H1 (cell line): ENCODE measurements around the gene TTC8. TPM values are rescaled to one million over a fixed set of nuclear protein-coding genes. Genes with fewer than 3 reads are reported as not detected.

Experiments
- CTCF ChIA-PET: fragments of 300-600 bp; sonication (Branson Sonifier 250); formaldehyde crosslinking; loops from one replicate; lab custom pipeline; 2021; ENCODE audit not compliant: partially characterized antibody; lab: Charles Lee
- POLR2A ChIA-PET: fragments of 300-600 bp; sonication (Branson Sonifier 250); formaldehyde crosslinking; loops from one replicate; lab custom pipeline; 2021; ENCODE audit warnings: inconsistent platforms; ENCODE audit not compliant: partially characterized antibody; lab: Charles Lee
- DNase-seq, 2 experiments: peaks; one replicate each; pipeline versions ENCODE4 v3.0.0 to v3.0.0-alpha.2; 2010 to 2022; ENCODE audit warnings: low spot score in 2 of 2, low read depth in 1 of 2, mixed read lengths in 1 of 2
- FAIRE-seq: peaks from 2 replicates; lab custom pipeline; 2011; peaks lifted over from hg19 to GRCh38; lab: Jason Lieb, UNC
- H2AFZ ChIP-seq: 2 replicates; pipeline ENCODE4 v1.8.1; 2012; ENCODE audit warnings: low read length, inconsistent platforms
- H2AK5ac ChIP-seq: 2 replicates; pipeline ENCODE4 v1.6.1; 2013; ENCODE audit warnings: low read depth, low read length
- H2BK120ac ChIP-seq: replicated peaks from 2 replicates; pipeline ENCODE3; 2013; ENCODE audit warnings: low read depth, low read length, inconsistent platforms
- H2BK12ac ChIP-seq: 2 replicates; pipeline ENCODE4 v1.6.1; 2013; ENCODE audit warnings: low read depth, low read length
- H2BK15ac ChIP-seq: 2 replicates; pipeline ENCODE4 v1.6.1; 2013; ENCODE audit warnings: low read length
- H2BK20ac ChIP-seq: 2 replicates; pipeline ENCODE4 v1.6.1; 2013; ENCODE audit warnings: low read length
- H2BK5ac ChIP-seq: 2 replicates; pipeline ENCODE4 v1.6.1; 2013; ENCODE audit warnings: low read depth, low read length
- H3K14ac ChIP-seq: 2 replicates; pipeline ENCODE4 v1.6.1; 2013; ENCODE audit warnings: inconsistent platforms; ENCODE audit not compliant: insufficient read length
- H3K18ac ChIP-seq: 2 replicates; pipeline ENCODE4 v1.6.1; 2013; ENCODE audit warnings: low read length; ENCODE audit errors: extremely low read depth
- H3K23ac ChIP-seq: 2 replicates; pipeline ENCODE4 v1.6.1; 2013; ENCODE audit warnings: inconsistent platforms; ENCODE audit not compliant: insufficient read length
- H3K23me2 ChIP-seq: 2 replicates; pipeline ENCODE4 v1.6.1; 2013; ENCODE audit warnings: low read depth, low read length
- H3K27ac ChIP-seq: 2 replicates; pipeline ENCODE4 v1.6.1; 2011; ENCODE audit warnings: low read depth, low read length, inconsistent platforms
- H3K27me3 ChIP-seq, 4 experiments: replicated peaks in 1 of 4; 1 replicate in 1 of 4; 2 replicates in 3 of 4; pipeline versions ENCODE4 v1.6.1 to v1.8.1; 2011 to 2013; ENCODE audit warnings: low read length in 3 of 4, mild to moderate bottlenecking in 3 of 4, inconsistent platforms in 2 of 4, mixed read lengths in 2 of 4, moderate library complexity in 1 of 4; ENCODE audit not compliant: control insufficient read depth in 3 of 4, insufficient read depth in 3 of 4; ENCODE audit errors: extremely low read depth in 1 of 4
- H3K36me3 ChIP-seq, 4 experiments: 2 replicates each; pipeline versions ENCODE4 v1.6.1 to v1.8.1; 2011 to 2013; ENCODE audit warnings: mild to moderate bottlenecking in 4 of 4, low read length in 3 of 4, moderate library complexity in 2 of 4, control low read depth in 1 of 4, inconsistent platforms in 1 of 4; ENCODE audit not compliant: insufficient read depth in 4 of 4, control insufficient read depth in 2 of 4
- H3K4ac ChIP-seq: replicated peaks from 2 replicates; pipeline ENCODE3; 2013; ENCODE audit warnings: low read length, low read depth, mixed read lengths, inconsistent platforms; ENCODE audit not compliant: insufficient read length
- H3K4me1 ChIP-seq, 4 experiments: replicated peaks in 1 of 4; 1 replicate in 1 of 4; 2 replicates in 3 of 4; pipeline versions ENCODE4 v1.6.1 to v1.8.1; 2011 to 2013; ENCODE audit warnings: low read length in 3 of 4, inconsistent platforms in 2 of 4, mixed read lengths in 1 of 4; ENCODE audit not compliant: insufficient read depth in 4 of 4, control insufficient read depth in 3 of 4
- H3K4me2 ChIP-seq, 2 experiments: 2 replicates each; pipeline versions ENCODE4 v1.6.1 to v1.8.1; 2011 to 2013; ENCODE audit warnings: low read depth in 2 of 2, low read length in 2 of 2, control low read depth in 1 of 2, inconsistent platforms in 1 of 2, mild to moderate bottlenecking in 1 of 2; ENCODE audit not compliant: insufficient read depth in 1 of 2
- H3K4me3 ChIP-seq, 4 experiments: fragments of 200-600, 300-600 bp in 1 of 4; sonication (generic), shearing (Covaris generic), sonication (Bioruptor Twin) in 1 of 4; 2 replicates each; pipeline versions ENCODE4 v1.5.1 to v1.8.1; 2011 to 2016; ENCODE audit warnings: low read length in 4 of 4, low read depth in 3 of 4, control low read depth in 2 of 4, inconsistent platforms in 2 of 4, mild to moderate bottlenecking in 2 of 4, mixed read lengths in 1 of 4, moderate library complexity in 1 of 4; ENCODE audit not compliant: insufficient read depth in 2 of 4; ENCODE audit errors: extremely low read depth in 1 of 4
- H3K56ac ChIP-seq: replicated peaks from 2 replicates; pipeline ENCODE3; 2013; ENCODE audit warnings: low read depth, mild to moderate bottlenecking, mixed read lengths, low read length, inconsistent platforms; ENCODE audit not compliant: insufficient read length
- H3K79me1 ChIP-seq: 2 replicates; pipeline ENCODE4 v1.6.1; 2013; ENCODE audit warnings: low read depth, low read length, control low read depth
- H3K79me2 ChIP-seq, 2 experiments: 2 replicates each; pipeline versions ENCODE4 v1.6.1 to v1.8.1; 2012 to 2013; ENCODE audit warnings: low read length in 2 of 2, mild to moderate bottlenecking in 2 of 2, inconsistent platforms in 1 of 2; ENCODE audit not compliant: insufficient read depth in 2 of 2, control insufficient read depth in 1 of 2
- H3K9ac ChIP-seq, 4 experiments: replicated peaks in 1 of 4; 1 replicate in 1 of 4; 2 replicates in 3 of 4; pipeline versions ENCODE4 v1.6.1 to v1.8.1; 2011 to 2013; ENCODE audit warnings: low read depth in 3 of 4, low read length in 3 of 4, control low read depth in 2 of 4, mild to moderate bottlenecking in 2 of 4, moderate library complexity in 2 of 4, inconsistent platforms in 1 of 4; ENCODE audit errors: extremely low read depth in 1 of 4
- H3K9me3 ChIP-seq, 2 experiments: 2 replicates each; pipeline versions ENCODE4 v1.6.1 to v1.8.1; 2012 to 2013; ENCODE audit warnings: mild to moderate bottlenecking in 2 of 2, moderate library complexity in 2 of 2, control low read depth in 1 of 2, inconsistent platforms in 1 of 2, low read depth in 1 of 2, low read length in 1 of 2, mixed read lengths in 1 of 2; ENCODE audit not compliant: insufficient read depth in 2 of 2
- H4K20me1 ChIP-seq, 2 experiments: replicated peaks in 1 of 2; 2 replicates each; pipeline versions ENCODE3 to v1.8.1; 2011 to 2013; ENCODE audit warnings: inconsistent platforms in 2 of 2, low read length in 2 of 2, mild to moderate bottlenecking in 1 of 2; ENCODE audit not compliant: insufficient read depth in 2 of 2, control insufficient read depth in 1 of 2
- H4K5ac ChIP-seq: 2 replicates; pipeline ENCODE4 v1.6.1; 2013; ENCODE audit warnings: low read length, low read depth, mixed read lengths, inconsistent platforms; ENCODE audit not compliant: insufficient read length
- H4K8ac ChIP-seq: 2 replicates; pipeline ENCODE4 v1.8.0; 2013; ENCODE audit warnings: mild to moderate bottlenecking, moderate library complexity, low read length, inconsistent platforms; ENCODE audit not compliant: insufficient read depth; ENCODE audit errors: extremely low read depth
- H4K91ac ChIP-seq: replicated peaks from 2 replicates; pipeline ENCODE3; 2013; ENCODE audit warnings: low read length, mixed read lengths, inconsistent platforms; ENCODE audit not compliant: insufficient read length
- BACH1 ChIP-seq: IDR thresholded peaks from 2 replicates; pipeline ENCODE4 v1.6.1; 2012; ENCODE audit warnings: low read length, improper control_type of control experiment
- CTBP2 ChIP-seq: IDR thresholded peaks from 2 replicates; pipeline ENCODE4 v1.7.0; 2011; ENCODE audit warnings: borderline replicate concordance, mild to moderate bottlenecking, moderate library complexity, mixed read lengths, low read length; ENCODE audit not compliant: insufficient read depth, insufficient read length
- KDM5A ChIP-seq: fragments of 200-600 bp; IDR thresholded peaks from 2 replicates; pipeline ENCODE4 v1.7.1; 2012; ENCODE audit warnings: mild to moderate bottlenecking, low read length, inconsistent platforms, mixed read lengths
- MAX ChIP-seq: IDR thresholded peaks from 2 replicates; pipeline ENCODE4 v1.6.1; 2012; ENCODE audit warnings: inconsistent platforms
- POLR2A ChIP-seq, 2 experiments: IDR thresholded peaks; 1 replicate in 1 of 2; 2 replicates in 1 of 2; pipeline ENCODE4 v1.6.1; 2011; ENCODE audit warnings: low read depth in 2 of 2, low read length in 2 of 2, mild to moderate bottlenecking in 2 of 2; ENCODE audit errors: control extremely low read depth in 1 of 2
- SIRT6 ChIP-seq: IDR thresholded peaks from one replicate; pipeline ENCODE4 v1.7.1; 2012; ENCODE audit warnings: low read length, inconsistent platforms
- SRF ChIP-seq: IDR thresholded peaks from 2 replicates; pipeline ENCODE4 v1.6.1; 2011; ENCODE audit warnings: mild to moderate bottlenecking, low read depth, low read length, moderate library complexity
- WGBS, 2 experiments: shearing (Covaris generic) in 1 of 2; methylation state at CpG; one replicate each; pipeline versions ENCODE4 v1.1.6 to v1.1.7; 2013 to 2015; ENCODE audit warnings: low lambda C conversion rate in 2 of 2, mixed read lengths in 2 of 2, inconsistent platforms in 1 of 2, low coverage in 1 of 2, missing lambda C conversion rate in 1 of 2; ENCODE audit not compliant: insufficient replicate concordance in 2 of 2, insufficient coverage in 1 of 2, insufficient read length in 1 of 2; ENCODE audit errors: extremely low coverage in 1 of 2, missing lambda C conversion rate in 1 of 2; 5-methylcytosine and 5-hydroxymethylcytosine counted together
- polyA plus RNA-seq, 7 experiments: library from polyadenylated mRNA; depleted of rRNA in 3 of 7; stranded (reverse) in 5 of 7; unstranded in 2 of 7; fragments of >200 nt in 5 of 7; fragments of 200-250 nt in 2 of 7; gene quantifications; 1 replicate in 5 of 7; 2 replicates in 1 of 7; 4 replicates in 1 of 7; pipeline versions ENCODE4 v1.2.1 to v1.2.3, GENCODE V29; 2011 to 2013; ENCODE audit warnings: missing spikeins in 2 of 7, mixed read lengths in 2 of 7
- total RNA-seq: library from RNA; stranded (reverse); fragmentation: NEBNext Ultra II Directional; extraction: Animal tissue kit (Norgen Biotek cat#: 25700); gene quantifications from 2 replicates; pipeline ENCODE4 v1.2.1, GENCODE V29; 2021

TTC8 gene
- total and polyA plus RNA-seq, 2 of the 8 experiments (the other 6 are each of a cell fraction or from before 2014, with no cell fraction given) = 13.1 to 13.5 TPM

GRCh38 chr14:88848571-88848970, 24.1 kb downstream of the TTC8 start:
- no peak overlapping the region for H3K27ac ChIP-seq
- peaks cover 0 to 5% (median 0%) of the 10 kb centered on the region in 4 experiments; a peak in 1 of 7 replicates for H3K4me1 ChIP-seq
- H4K20me1 ChIP-seq = no peaks in the 10 kb centered on the region
- no peak overlapping the region for H2BK12ac ChIP-seq
- no peak overlapping the region for H2BK5ac ChIP-seq
- H3K27me3 ChIP-seq = no peaks in the 10 kb centered on the region
- H3K79me2 ChIP-seq = no peaks in the 10 kb centered on the region
- H3K9me3 ChIP-seq = no peaks in the 10 kb centered on the region
- no peak overlapping the region for H4K5ac ChIP-seq
- TF ChIP-seq SRF = no peak
- no peak for TF ChIP-seq BACH1
- no peak for TF ChIP-seq MAX
- no peak for TF ChIP-seq KDM5A
- no peak for TF ChIP-seq SIRT6
- no peak for TF ChIP-seq POLR2A (IDR thresholded peaks at IDR 0.05; ENCODE audit: control extremely low read depth in 1 of 2, low read depth in 2 of 2, low read length in 2 of 2)
- no peak for TF ChIP-seq CTBP2
- TF ChIP-seq, all 59 proteins: peak for 0
- no peak for FAIRE-seq
- Histone ChIP-seq H3K23ac (no peak overlapping the region), H3K4ac (no peak overlapping the region), H4K91ac (no peak overlapping the region), H3K9ac (no peak overlapping the region), H2BK120ac (no peak overlapping the region), H3K56ac (no peak overlapping the region), H3K18ac (no peak overlapping the region), H2AK5ac (no peak overlapping the region), H2AFZ (no peak overlapping the region), H3K4me3 (no peak overlapping the region), H3K14ac (no peak overlapping the region), H4K8ac (no peak overlapping the region), H3K36me3 (no peaks in the 10 kb centered on the region), H2BK15ac (no peak overlapping the region), H3K23me2 (no peaks in the 10 kb centered on the region), H3K79me1 (no peaks in the 10 kb centered on the region), H2BK20ac (no peak overlapping the region), H3K4me2 (no peak overlapping the region)
- 84% methylated on average over 1 of the region's 1 CpG; no CpG with 5 or more reads in 1 of the 2 experiments for WGBS, 2 experiments
- DNase-seq = no peak
- ChIA-PET CTCF (no interaction called here), POLR2A (no interaction called here)
